HG03575 (cell line): Measurements from ENCODE around the gene OTUB2.
"Not testable (repeated sequence)": the region's sequence is repeated elsewhere in the genome, so short reads cannot be mapped to it uniquely, and the experiment has no call there.

Experiments used
- ATAC-seq: cut with Tn5 transposase; IDR thresholded peaks from one replicate; pipeline ENCODE4 v1.9.1; 2021; ENCODE audit not compliant: unreplicated experiment, insufficient number of reproducible peaks, low FRiP score; ENCODE audit errors: extremely low read depth

The OTUB2 gene

GRCh38 chr14:94049625-94050023 is 23.5 kb downstream of the OTUB2 start:
- ATAC-seq: no peak

GRCh38 chr14:94050231-94050880 is 24.2 kb downstream of the OTUB2 start:
- ATAC-seq: no peak

GRCh38 chr14:94051115-94051514 is 25.0 kb downstream of the OTUB2 start:
- ATAC-seq: no peak

GRCh38 chr14:94051779-94052178 is 25.6 kb downstream of the OTUB2 start:
- ATAC-seq: no peak

GRCh38 chr14:94052199-94052598 is 26.1 kb downstream of the OTUB2 start:
- ATAC-seq: no peak

- no peak for ATAC-seq
Measured at GRCh38 chr14:94052662-94053061, 26.5 kb downstream of the OTUB2 start.

- no peak for ATAC-seq
Measured at GRCh38 chr14:94054401-94054800, 28.3 kb downstream of the OTUB2 start.

GRCh38 chr14:94054936-94055335 is 28.8 kb downstream of the OTUB2 start:
- ATAC-seq: no peak

GRCh38 chr14:94056579-94057308 is 30.6 kb downstream of the OTUB2 start:
- ATAC-seq: no peak

- ATAC-seq: no peak
Measured at GRCh38 chr14:94058128-94058673, 32.1 kb downstream of the OTUB2 start.

- no peak for ATAC-seq
Measured at GRCh38 chr14:94058674-94059138, 32.6 kb downstream of the OTUB2 start.

GRCh38 chr14:94059998-94060397 is 33.9 kb downstream of the OTUB2 start:
- ATAC-seq: no peak

GRCh38 chr14:94062344-94062940 is 36.3 kb downstream of the OTUB2 start:
- ATAC-seq: no peak

GRCh38 chr14:94066089-94066676 is 40.0 kb downstream of the OTUB2 start:
- no peak for ATAC-seq

- ATAC-seq: not testable (repeated sequence)
Measured at GRCh38 chr14:94072076-94072475, 45.9 kb downstream of the OTUB2 start.

- no peak for ATAC-seq
Measured at GRCh38 chr14:94074534-94074933, 48.4 kb downstream of the OTUB2 start.

- ATAC-seq: no peak
Measured at GRCh38 chr14:94075008-94075407, 48.9 kb downstream of the OTUB2 start.

- ATAC-seq: no peak
Measured at GRCh38 chr14:94077111-94077821, 51.1 kb downstream of the OTUB2 start.

GRCh38 chr14:94077823-94078222 is 51.7 kb downstream of the OTUB2 start:
- no peak for ATAC-seq
